Measurements from ENCODE around the gene ST3GAL3.

DNA sequence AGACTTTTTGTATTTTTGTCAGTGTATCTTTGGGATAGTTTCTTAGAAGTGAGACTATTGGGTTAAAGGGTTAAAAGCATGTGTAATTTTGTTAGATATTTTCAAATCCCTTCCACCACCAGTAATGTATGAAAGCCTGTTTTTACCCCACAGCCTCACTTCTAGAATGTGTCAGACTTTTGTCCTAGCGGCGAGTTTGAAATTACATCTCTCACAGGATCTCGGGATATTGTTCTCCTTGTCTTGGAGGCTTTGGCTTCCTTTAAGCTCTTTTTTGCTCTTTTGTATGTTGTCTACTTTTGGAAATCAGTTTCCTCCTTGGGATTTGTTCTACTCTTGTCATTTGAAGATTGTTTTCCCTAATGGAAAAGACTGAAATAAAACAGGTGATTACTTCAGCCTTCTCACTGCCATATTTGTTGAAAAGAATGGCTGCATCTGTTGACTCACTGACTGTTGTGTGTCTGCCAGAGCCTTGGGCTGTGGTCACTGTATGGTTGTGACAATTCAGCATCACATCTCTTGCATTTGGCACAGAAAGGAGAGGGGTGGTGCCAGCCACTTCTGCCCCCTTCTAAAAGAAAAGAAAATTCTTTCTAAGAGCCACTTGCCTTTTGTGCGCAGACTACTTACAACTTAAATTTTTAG is 22.6 kb downstream of the ST3GAL3 start:
- TF ChIP-seq FOXM1 (IDR thresholded peaks at IDR 0.05; ENCODE audit: borderline replicate concordance) = no peak
- no peak for TF ChIP-seq NFRKB (IDR thresholded peaks at IDR 0.05)
- no peak for TF ChIP-seq LEF1 (IDR thresholded peaks at IDR 0.05; ENCODE audit: borderline replicate concordance)
- TF ChIP-seq CTBP1 (IDR thresholded peaks at IDR 0.05; ENCODE audit: borderline replicate concordance) = no peak
- TF ChIP-seq SP1 (IDR thresholded peaks at IDR 0.05) = no peak
- no peak for TF ChIP-seq ARNT (IDR thresholded peaks at IDR 0.05)
- TF ChIP-seq HDGF (IDR thresholded peaks at IDR 0.05; ENCODE audit: borderline replicate concordance) = no peak
- no peak for TF ChIP-seq FOXK2 (IDR thresholded peaks at IDR 0.05)
- TF ChIP-seq TARDBP (IDR thresholded peaks at IDR 0.05) = no peak
- TF ChIP-seq BHLHE40 (IDR thresholded peaks at IDR 0.05; ENCODE audit: borderline replicate concordance) = no peak
- no peak for TF ChIP-seq SUZ12 (IDR thresholded peaks at IDR 0.05)
- TF ChIP-seq ELF4 (IDR thresholded peaks at IDR 0.05) = no peak
- TF ChIP-seq, protein P1, sequence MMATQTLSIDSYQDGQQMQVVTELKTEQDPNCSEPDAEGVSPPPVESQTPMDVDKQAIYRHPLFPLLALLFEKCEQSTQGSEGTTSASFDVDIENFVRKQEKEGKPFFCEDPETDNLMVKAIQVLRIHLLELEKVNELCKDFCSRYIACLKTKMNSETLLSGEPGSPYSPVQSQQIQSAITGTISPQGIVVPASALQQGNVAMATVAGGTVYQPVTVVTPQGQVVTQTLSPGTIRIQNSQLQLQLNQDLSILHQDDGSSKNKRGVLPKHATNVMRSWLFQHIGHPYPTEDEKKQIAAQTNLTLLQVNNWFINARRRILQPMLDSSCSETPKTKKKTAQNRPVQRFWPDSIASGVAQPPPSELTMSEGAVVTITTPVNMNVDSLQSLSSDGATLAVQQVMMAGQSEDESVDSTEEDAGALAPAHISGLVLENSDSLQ (IDR thresholded peaks at IDR 0.05) = no peak
